ENCODE results near the gene CSMD2.

The CSMD2 gene

DNA sequence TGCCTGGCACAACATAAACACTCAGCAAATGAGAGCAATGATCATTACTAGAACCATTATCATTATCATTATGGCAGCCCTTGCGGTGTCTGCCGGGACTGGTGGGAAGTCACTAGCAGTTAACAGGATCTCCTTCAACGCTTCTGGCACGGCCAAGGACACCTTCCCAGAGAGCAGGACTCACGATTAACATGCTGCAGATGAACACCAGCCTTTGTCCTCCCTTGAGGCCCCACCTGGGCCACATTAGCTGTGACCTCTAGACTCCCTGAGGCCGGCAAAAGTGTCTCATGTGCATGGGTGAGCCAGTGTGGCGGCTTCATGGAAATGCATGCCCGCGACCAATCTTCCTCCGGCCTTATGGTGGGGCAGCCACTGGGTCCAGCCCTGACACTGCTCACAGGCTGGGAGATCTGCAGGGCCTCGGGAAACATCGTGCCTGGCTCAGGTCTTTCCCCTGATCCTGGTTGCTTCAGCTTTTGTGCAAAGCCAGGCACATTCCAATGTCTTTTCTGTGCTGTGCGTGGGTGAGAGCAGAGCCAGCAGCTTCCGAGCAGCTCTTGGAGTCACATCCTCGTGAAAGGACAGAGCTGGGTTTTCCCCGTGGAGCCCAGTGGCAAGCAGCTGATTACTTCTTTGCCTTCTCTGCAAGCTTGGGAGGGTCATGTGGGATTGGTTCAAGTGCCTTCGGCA lies 193.9 kb downstream of the CSMD2 start:
- Histone ChIP-seq H3K27me3 (replicated peaks; ENCODE audit: insufficient read depth, low read length) (peaks cover 12% of the 10 kb centered on the region; the same call in 1 of the 2 replicates), H3K79me2 (ENCODE audit: low read length) (no peaks in the 10 kb centered on the region), H3K4me3 (ENCODE audit: low read length) (no peak overlapping the region), H3K36me3 (replicated peaks; ENCODE audit: insufficient read depth, low read length) (no peaks in the 10 kb centered on the region), H3K27ac (ENCODE audit: low read length) (no peak overlapping the region), H4K20me1 (ENCODE audit: insufficient read depth, low read length) (no peaks in the 10 kb centered on the region), H3K9me3 (replicated peaks; ENCODE audit: insufficient read depth, low read length) (no peaks in the 10 kb centered on the region), H3F3A (ENCODE audit: insufficient read depth, low read length) (no peaks in the 10 kb centered on the region), H3K4me2 (ENCODE audit: low read depth, low read length) (no peak overlapping the region), H3K9me2 (replicated peaks; ENCODE audit: insufficient read depth, low read length) (no peaks in the 10 kb centered on the region), H2AFZ (ENCODE audit: low read length) (no peak overlapping the region), H3K4me1 (ENCODE audit: low read length) (no peaks in the 10 kb centered on the region), H3K9ac (ENCODE audit: low read length) (no peak overlapping the region)
- no peak for TF ChIP-seq EZH2 (optimal IDR thresholded peaks at IDR 0.05; ENCODE audit: low read depth, low read length)
- TF ChIP-seq, protein P1, sequence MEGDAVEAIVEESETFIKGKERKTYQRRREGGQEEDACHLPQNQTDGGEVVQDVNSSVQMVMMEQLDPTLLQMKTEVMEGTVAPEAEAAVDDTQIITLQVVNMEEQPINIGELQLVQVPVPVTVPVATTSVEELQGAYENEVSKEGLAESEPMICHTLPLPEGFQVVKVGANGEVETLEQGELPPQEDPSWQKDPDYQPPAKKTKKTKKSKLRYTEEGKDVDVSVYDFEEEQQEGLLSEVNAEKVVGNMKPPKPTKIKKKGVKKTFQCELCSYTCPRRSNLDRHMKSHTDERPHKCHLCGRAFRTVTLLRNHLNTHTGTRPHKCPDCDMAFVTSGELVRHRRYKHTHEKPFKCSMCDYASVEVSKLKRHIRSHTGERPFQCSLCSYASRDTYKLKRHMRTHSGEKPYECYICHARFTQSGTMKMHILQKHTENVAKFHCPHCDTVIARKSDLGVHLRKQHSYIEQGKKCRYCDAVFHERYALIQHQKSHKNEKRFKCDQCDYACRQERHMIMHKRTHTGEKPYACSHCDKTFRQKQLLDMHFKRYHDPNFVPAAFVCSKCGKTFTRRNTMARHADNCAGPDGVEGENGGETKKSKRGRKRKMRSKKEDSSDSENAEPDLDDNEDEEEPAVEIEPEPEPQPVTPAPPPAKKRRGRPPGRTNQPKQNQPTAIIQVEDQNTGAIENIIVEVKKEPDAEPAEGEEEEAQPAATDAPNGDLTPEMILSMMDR (IDR thresholded peaks at IDR 0.05; ENCODE audit: low read length) = no peak
- TF ChIP-seq EZH2phosphoT487 (IDR thresholded peaks at IDR 0.05; ENCODE audit: low read length) = no peak
- DNase-seq = no peak

DNA sequence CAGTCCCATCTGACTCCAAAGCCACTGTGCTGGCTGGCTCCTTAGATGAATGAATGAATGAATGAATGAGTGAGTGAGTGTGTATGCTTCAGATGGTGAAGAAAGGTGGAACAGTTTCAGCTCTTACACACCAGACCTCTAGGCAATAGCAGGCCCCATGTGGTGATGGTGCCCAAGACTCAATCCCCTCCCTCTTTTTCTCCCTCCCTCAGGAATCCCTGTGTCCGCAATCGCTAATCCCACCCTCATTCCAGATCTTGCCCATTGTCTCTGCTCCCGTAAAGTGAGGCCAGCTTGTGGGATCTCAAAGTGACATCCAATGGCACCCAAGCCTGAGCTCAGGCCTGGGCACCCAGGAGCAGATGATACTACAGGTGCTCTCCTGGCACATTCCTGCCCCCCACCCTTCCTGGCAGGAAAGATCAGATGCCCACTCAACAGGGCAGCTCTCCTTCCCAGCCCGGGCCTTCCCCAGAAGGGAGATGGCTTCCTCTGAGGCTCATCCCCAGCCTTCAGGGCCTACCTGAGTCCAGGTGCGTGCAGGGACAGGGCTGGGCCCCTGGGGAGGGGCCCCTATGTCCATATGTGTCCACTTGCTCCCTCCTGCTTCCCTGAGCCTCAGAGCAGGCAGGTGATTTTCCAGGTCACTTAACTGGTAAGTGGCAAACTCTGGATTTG lies 194.7 kb downstream of the CSMD2 start:
- no peak overlapping the region for H3K4me3 ChIP-seq (ENCODE audit: low read length)
- no peak for DNase-seq
- no peaks in the 10 kb centered on the region for H3F3A ChIP-seq (ENCODE audit: insufficient read depth, low read length)
- H3K4me1 ChIP-seq (ENCODE audit: low read length) = no peaks in the 10 kb centered on the region
- H3K36me3 ChIP-seq (replicated peaks; ENCODE audit: insufficient read depth, low read length) = no peaks in the 10 kb centered on the region
- no peak overlapping the region for H3K27ac ChIP-seq (ENCODE audit: low read length)
- H3K9me3 ChIP-seq (replicated peaks; ENCODE audit: insufficient read depth, low read length) = no peaks in the 10 kb centered on the region
- no peak overlapping the region for H3K9ac ChIP-seq (ENCODE audit: low read length)
- H2AFZ ChIP-seq (ENCODE audit: low read length) = no peak overlapping the region
- H3K79me2 ChIP-seq (ENCODE audit: low read length) = no peaks in the 10 kb centered on the region
- no peak overlapping the region for H3K4me2 ChIP-seq (ENCODE audit: low read depth, low read length)
- TF ChIP-seq, protein P1 (IDR thresholded peaks at IDR 0.05; ENCODE audit: low read length) = no peak
- TF ChIP-seq EZH2 (optimal IDR thresholded peaks at IDR 0.05; ENCODE audit: low read depth, low read length) = no peak
- no peak for TF ChIP-seq EZH2phosphoT487 (IDR thresholded peaks at IDR 0.05; ENCODE audit: low read length)
- H4K20me1 ChIP-seq (ENCODE audit: insufficient read depth, low read length) = no peaks in the 10 kb centered on the region
- H3K9me2 ChIP-seq (replicated peaks; ENCODE audit: insufficient read depth, low read length) = no peaks in the 10 kb centered on the region
- peaks cover 12% of the 10 kb centered on the region; the same call in 1 of the 2 replicates for H3K27me3 ChIP-seq (replicated peaks; ENCODE audit: insufficient read depth, low read length)

DNA sequence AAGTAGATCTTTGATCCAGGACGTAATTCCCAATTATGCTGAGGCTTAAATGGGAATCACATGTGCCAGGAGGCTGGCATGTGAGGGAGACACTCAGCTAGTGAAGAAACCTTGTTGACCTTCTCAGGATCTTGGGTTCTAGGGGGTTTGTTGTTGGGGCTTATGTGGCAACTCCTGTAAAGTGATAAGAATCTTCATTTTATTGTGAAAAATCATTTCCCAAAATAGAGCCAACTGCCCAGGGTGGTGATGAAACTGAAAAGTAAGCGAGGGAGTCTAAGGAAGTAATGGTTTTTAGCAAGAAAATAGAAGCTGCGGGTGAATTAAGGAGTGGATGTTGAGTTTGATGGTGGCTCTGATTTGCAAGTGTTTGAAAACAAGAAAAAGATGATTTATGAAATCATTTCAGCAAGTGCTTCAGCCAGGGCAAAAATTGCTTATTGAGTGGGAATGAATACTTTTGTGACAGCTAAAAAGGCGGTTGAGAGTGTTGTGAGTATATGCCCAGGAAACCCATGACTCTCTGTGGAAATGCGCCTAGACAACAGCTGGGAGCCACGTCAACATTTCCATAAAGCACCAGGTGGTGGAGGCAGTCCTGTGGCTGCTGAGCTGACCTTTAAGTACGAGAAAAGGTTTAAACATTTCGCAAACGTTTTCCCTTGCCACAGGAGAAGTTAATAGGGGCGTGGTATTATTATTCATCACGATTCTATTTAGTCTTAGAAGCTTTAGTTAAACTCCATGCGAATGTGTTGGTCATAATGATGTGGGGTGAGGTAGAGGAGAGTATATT lies 198.5 kb downstream of the CSMD2 start:
- Histone ChIP-seq H3K27me3 (replicated peaks; ENCODE audit: insufficient read depth, low read length) (peaks cover 9% of the 10 kb centered on the region; the same call in 1 of the 2 replicates), H3K27ac (ENCODE audit: low read length) (peak overlapping the region; percentile 22; the same call in 1 of the 2 replicates), H3K36me3 (replicated peaks; ENCODE audit: insufficient read depth, low read length) (no peaks in the 10 kb centered on the region), H3K4me3 (ENCODE audit: low read length) (no peak overlapping the region), H2AFZ (ENCODE audit: low read length) (no peak overlapping the region), H3K9me3 (replicated peaks; ENCODE audit: insufficient read depth, low read length) (no peaks in the 10 kb centered on the region), H3K4me2 (ENCODE audit: low read depth, low read length) (no peak overlapping the region), H3F3A (ENCODE audit: insufficient read depth, low read length) (no peaks in the 10 kb centered on the region), H3K79me2 (ENCODE audit: low read length) (no peaks in the 10 kb centered on the region), H3K9ac (ENCODE audit: low read length) (no peak overlapping the region), H3K9me2 (replicated peaks; ENCODE audit: insufficient read depth, low read length) (no peaks in the 10 kb centered on the region), H4K20me1 (ENCODE audit: insufficient read depth, low read length) (no peaks in the 10 kb centered on the region), H3K4me1 (ENCODE audit: low read length) (no peaks in the 10 kb centered on the region)
- no peak for DNase-seq
- TF ChIP-seq EZH2 (optimal IDR thresholded peaks at IDR 0.05; ENCODE audit: low read depth, low read length) = no peak
- TF ChIP-seq, protein P1 (IDR thresholded peaks at IDR 0.05; ENCODE audit: low read length) = no peak
- no peak for TF ChIP-seq EZH2phosphoT487 (IDR thresholded peaks at IDR 0.05; ENCODE audit: low read length)

All from MM.1S (cell line).